Tibial nerve (tissue), 4 donors: Measurements from ENCODE around the gene ALOX5AP. TPM values are rescaled to one million over a fixed set of nuclear protein-coding genes. Genes with fewer than 3 reads are reported as not detected.

ENCODE experiments used
- DNase-seq, 2 donors: peaks; one replicate each; pipeline ENCODE4 v3.0.0-alpha.2; 2019; ENCODE audit warnings: low spot score in 2 of 2
- H3K27ac ChIP-seq, 4 donors: fragments of 200-600 bp; sonication (generic) in 3 of 4; one replicate each; pipeline ENCODE4 v1.5.1; 2017 to 2019; ENCODE audit warnings: mild to moderate bottlenecking in 1 of 4
- H3K27me3 ChIP-seq, 2 donors: fragments of 200-600 bp; sonication (generic) in 1 of 2; one replicate each; pipeline versions ENCODE4 v1.5.1 to v1.6.0; 2017 to 2019
- H3K36me3 ChIP-seq, 3 donors: fragments of 200-600 bp; sonication (generic); one replicate each; pipeline ENCODE4 v1.5.1; 2018 to 2019
- H3K4me1 ChIP-seq, 4 donors: fragments of 200-600 bp; sonication (generic) in 3 of 4; one replicate each; pipeline ENCODE4 v1.5.1; 2017 to 2019
- H3K4me3 ChIP-seq, 4 donors: fragments of 200-600 bp; sonication (generic) in 3 of 4; one replicate each; pipeline ENCODE4 v1.5.1; 2017 to 2019; ENCODE audit warnings: mild to moderate bottlenecking in 1 of 4, moderate library complexity in 1 of 4
- H3K9me3 ChIP-seq, 4 donors: fragments of 200-600 bp; sonication (generic) in 3 of 4; one replicate each; pipeline ENCODE4 v1.5.1; 2017 to 2019
- EP300 ChIP-seq, 2 donors: sonication (generic); formaldehyde crosslinking; IDR thresholded peaks; one replicate each; pipeline ENCODE4 v1.6.1; 2017; ENCODE audit warnings: antibody characterized with exemption in 2 of 2, mild to moderate bottlenecking in 1 of 2
- POLR2A ChIP-seq, 2 donors: fragments of 450-650 bp; IDR thresholded peaks; one replicate each; pipeline ENCODE4 v1.6.1; 2017; ENCODE audit warnings: antibody characterized with exemption in 2 of 2, mild to moderate bottlenecking in 2 of 2, moderate library complexity in 2 of 2
- WGBS, 2 donors: methylation state at CpG; one replicate each; pipeline ENCODE4 v1.1.5; 2018; 5-methylcytosine and 5-hydroxymethylcytosine counted together
- total RNA-seq, 4 donors: library from RNA; depleted of rRNA; stranded (reverse); fragments of >200 nt; gene quantifications; one replicate each; pipeline ENCODE4 v1.1.0, GENCODE V29; 2016
- TF ChIP-seq, protein P1 (sequence below), 5 experiments: fragments of 200-600 bp in 3 of 5; fragments of 450-650 bp in 2 of 5; sonication (generic) in 3 of 5; IDR thresholded peaks; one replicate each; pipeline ENCODE4 v1.5.1; 2016 to 2019; ENCODE audit warnings: antibody characterized with exemption in 5 of 5, mild to moderate bottlenecking in 3 of 5, moderate library complexity in 2 of 5

The ALOX5AP gene
- 10 to 100 TPM; 25.3 to 41.4 (median 33.1) TPM for total RNA-seq

DNA sequence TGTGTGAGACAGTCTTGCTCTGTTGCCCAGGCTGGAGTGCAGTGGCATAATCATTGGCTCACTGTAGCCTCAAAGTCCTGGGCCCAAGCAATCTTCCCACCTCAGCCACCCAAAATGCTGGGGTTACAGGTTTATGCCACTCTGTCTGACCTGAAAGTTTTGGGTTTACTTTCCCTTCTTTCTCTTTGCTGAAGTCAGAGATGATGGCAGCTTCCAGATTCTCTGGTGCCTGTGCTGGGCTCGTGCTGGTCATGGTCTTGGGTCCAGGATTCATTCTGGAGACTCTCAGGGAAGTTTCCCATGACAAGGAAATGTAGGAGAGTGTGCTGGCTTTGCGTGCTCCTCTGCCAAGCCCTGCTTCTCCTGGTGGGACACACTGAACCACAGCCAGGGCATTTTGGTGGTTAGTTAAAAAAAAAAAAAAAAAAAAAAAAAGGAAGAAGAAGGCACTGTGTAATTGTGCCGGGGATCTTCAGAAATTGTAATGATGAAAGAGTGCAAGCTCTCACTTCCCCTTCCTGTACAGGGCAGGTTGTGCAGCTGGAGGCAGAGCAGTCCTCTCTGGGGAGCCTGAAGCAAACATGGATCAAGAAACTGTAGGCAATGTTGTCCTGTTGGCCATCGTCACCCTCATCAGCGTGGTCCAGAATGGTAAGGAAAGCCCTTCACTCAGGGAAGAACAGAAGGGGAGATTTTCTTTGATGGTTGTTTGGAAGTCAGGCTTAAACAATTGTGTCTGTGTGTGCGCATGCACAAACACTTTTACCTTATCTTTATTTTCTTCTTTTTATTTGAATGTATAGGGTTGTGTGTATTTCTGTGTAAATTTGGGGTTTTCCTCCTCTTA lies at the start of gene ALOX5AP:
TSS of gene ALOX5AP (plus strand) at position 519 of the 847 bp plus-strand sequence. CDS start at position 582, 63 bp downstream.
- Histone ChIP-seq H3K4me3 (peak within 1 kb of the TSS in 2 of 4 donors; percentile 10 to 36), H3K9me3 (no peaks in the 10 kb centered on the region), H3K36me3 (no peaks in the 10 kb centered on the region), H3K4me1 (peaks cover 0 to 14% (median under 1%) of the 10 kb centered on the region in 4 donors), H3K27me3 (no peaks in the 10 kb centered on the region), H3K27ac (peak within 1 kb of the TSS in 2 of 4 donors; percentile 11 to 29)
- peak in 1 of 2 donors; percentile 59 for TF ChIP-seq EP300 (IDR thresholded peaks at IDR 0.05)
- TF ChIP-seq, protein P1, sequence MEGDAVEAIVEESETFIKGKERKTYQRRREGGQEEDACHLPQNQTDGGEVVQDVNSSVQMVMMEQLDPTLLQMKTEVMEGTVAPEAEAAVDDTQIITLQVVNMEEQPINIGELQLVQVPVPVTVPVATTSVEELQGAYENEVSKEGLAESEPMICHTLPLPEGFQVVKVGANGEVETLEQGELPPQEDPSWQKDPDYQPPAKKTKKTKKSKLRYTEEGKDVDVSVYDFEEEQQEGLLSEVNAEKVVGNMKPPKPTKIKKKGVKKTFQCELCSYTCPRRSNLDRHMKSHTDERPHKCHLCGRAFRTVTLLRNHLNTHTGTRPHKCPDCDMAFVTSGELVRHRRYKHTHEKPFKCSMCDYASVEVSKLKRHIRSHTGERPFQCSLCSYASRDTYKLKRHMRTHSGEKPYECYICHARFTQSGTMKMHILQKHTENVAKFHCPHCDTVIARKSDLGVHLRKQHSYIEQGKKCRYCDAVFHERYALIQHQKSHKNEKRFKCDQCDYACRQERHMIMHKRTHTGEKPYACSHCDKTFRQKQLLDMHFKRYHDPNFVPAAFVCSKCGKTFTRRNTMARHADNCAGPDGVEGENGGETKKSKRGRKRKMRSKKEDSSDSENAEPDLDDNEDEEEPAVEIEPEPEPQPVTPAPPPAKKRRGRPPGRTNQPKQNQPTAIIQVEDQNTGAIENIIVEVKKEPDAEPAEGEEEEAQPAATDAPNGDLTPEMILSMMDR (IDR thresholded peaks at IDR 0.05) = no peak
- no peak for TF ChIP-seq POLR2A (IDR thresholded peaks at IDR 0.05)
- 81 to 89% methylated on average over 6 of the region's 6 CpGs for WGBS, 2 donors
- no peak for DNase-seq

DNA sequence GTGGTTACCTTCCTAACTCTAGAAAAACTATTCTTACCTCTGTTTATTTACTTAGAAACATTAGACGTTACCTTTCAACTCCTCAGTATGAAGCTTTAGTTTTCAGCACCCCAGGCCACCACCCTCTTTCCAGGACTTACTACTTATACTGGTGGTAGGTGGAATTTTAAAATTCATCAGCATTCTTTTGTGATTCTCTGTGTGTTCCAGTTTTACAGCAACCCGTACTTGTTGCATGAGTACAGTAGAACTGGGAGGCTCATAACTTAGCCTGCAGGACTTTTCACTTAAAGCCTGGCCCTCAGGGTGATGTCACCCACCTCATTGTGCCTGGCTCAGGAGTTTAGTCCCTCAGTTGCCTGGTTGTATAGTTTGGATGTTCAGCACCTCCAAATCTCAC lies 49.4 kb upstream of the ALOX5AP start:
- Histone ChIP-seq H3K27me3 (no peaks in the 10 kb centered on the region), H3K4me3 (no peak overlapping the region), H3K4me1 (peaks cover 0 to 7% (median 0%) of the 10 kb centered on the region in 4 donors), H3K27ac (no peak overlapping the region), H3K36me3 (no peaks in the 10 kb centered on the region), H3K9me3 (no peaks in the 10 kb centered on the region)
- no peak for DNase-seq
- no peak for TF ChIP-seq POLR2A (IDR thresholded peaks at IDR 0.05)
- TF ChIP-seq EP300 (IDR thresholded peaks at IDR 0.05) = no peak
- TF ChIP-seq, protein P1 (IDR thresholded peaks at IDR 0.05) = no peak
- WGBS, 2 donors = 88 to 91% methylated on average over 2 of the region's 2 CpGs

DNA sequence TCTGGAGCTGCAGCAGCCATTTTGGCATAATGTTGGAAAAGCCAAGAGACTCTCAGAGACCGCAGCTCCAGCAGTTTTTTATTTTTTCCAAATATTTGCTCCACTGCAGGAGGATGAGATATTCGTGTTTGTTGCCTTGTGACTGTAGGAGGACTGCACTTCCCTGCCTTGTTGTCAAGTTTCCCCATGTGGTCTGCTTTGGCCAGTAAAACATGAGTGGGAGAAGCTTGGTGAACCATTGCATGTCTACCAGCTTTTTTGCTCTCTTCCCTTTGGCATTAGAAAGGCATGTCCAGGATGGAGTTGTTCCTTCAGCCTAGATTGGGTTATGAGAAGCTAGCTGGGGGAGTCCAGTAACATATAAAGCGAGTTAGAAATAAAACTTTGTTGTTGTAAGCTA lies 47.7 kb upstream of the ALOX5AP start:
- TF ChIP-seq POLR2A (IDR thresholded peaks at IDR 0.05) (no peak), EP300 (IDR thresholded peaks at IDR 0.05) (no peak)
- TF ChIP-seq, protein P1 (IDR thresholded peaks at IDR 0.05) = no peak

DNA sequence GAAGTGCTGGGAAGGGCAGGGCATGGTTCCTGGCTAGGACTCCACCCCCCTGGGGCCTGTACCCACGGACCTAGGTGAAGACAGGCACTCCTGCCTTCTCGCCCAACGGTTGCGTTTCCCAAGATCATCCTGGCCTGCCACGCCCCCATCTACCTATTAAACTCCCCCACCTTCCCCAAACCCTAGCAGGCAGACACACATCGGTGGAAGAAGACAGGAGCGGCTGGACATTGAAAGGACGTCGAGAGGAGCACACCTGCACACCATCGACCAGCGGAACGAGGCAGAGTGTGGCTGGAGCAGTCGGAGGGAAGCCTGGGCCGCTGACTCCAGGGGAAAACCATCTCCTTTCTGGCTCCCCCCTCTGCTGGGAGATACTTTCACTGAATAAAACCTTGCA lies 45.6 kb upstream of the ALOX5AP start:
- Histone ChIP-seq H3K4me3 (peak overlapping the region in 1 of 4 donors; percentile 52), H3K27ac (peak overlapping the region; percentile 42 to 82 (median 72)), H3K4me1 (peaks cover 0 to 7% (median 0%) of the 10 kb centered on the region in 4 donors), H3K27me3 (no peaks in the 10 kb centered on the region), H3K9me3 (no peaks in the 10 kb centered on the region), H3K36me3 (no peaks in the 10 kb centered on the region)
- no peak for DNase-seq
- 91 to 95% methylated on average over 14 of the region's 14 CpGs for whole genome bisulfite sequencing, 2 donors
- TF ChIP-seq, protein P1 (IDR thresholded peaks at IDR 0.05) = no peak
- TF ChIP-seq POLR2A (IDR thresholded peaks at IDR 0.05) = no peak
- no peak for TF ChIP-seq EP300 (IDR thresholded peaks at IDR 0.05)

More for the DNA sequence above, 47.7 kb upstream of the ALOX5AP start:
- H3K27ac ChIP-seq = no peak overlapping the region
- no peak for DNase-seq
- H3K4me3 ChIP-seq = no peak overlapping the region
- H3K36me3 ChIP-seq = no peaks in the 10 kb centered on the region
- peaks cover 0 to 7% (median 0%) of the 10 kb centered on the region in 4 donors for H3K4me1 ChIP-seq
- no peaks in the 10 kb centered on the region for H3K27me3 ChIP-seq
- WGBS, 2 donors = 88 to 92% methylated on average over 3 of the region's 3 CpGs
- no peaks in the 10 kb centered on the region for H3K9me3 ChIP-seq
